GM21619 (cell line): ENCODE results near the gene SMAD7.
"Not testable (repeated sequence)": the region's sequence is repeated elsewhere in the genome, so short reads cannot be mapped to it uniquely, and the experiment has no call there.

Experiments
- ATAC-seq: cut with Tn5 transposase; IDR thresholded peaks from one replicate; pipeline ENCODE4 v1.9.1; 2021; ENCODE audit not compliant: unreplicated experiment

The SMAD7 gene

DNA sequence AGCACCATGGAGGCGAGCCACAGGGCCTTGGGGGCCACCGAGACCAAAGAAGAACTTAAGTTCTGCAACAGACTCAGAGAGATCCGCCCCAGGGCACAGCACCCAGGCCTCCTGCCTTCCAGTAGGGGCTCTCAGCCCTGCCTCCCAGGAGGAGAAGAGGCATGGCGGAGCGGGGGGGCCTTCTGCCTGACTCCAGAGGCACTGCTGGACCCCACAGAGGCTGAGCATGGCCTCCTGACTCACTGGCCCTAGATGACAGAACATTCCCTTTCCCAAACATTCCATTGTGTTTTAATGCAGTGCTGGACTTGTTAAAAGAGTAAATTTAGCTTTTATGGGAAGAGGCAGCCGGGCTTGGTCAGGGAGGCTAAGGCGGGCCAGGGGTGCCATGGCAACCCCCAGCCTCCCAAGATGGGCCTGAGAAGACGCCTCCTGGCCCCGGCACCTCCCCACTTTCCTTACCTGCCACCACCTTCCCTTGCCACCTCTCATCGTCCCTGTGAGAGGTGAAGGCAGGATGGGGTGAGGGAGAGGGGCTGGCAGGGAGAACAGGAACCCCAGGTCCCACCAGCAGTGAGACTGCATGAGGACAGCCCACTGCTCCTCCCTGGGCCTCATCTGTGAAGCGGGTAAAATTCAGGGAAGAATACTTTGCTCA, 65.4 kb downstream of the SMAD7 start:
- ATAC-seq: no peak

DNA sequence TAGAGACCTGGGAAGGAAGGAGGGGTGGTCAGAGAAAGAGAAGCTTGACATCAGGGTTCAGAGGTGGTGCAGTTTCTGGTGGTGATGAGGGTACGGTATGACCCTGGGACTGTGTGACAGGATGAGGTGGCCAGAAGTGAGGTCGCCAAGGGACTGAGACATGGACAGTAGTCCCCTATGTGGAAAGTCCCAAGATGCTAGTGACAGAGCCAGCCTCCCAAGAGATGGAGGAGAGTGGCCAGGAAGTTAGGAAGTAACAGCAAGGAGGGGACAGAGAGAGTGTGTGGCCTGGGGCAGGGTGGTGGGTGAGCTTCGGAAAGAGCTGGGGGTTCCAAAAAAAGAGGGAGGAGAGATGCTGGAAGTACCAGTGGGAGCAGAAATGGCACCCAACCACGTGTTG, 66.0 kb downstream of the SMAD7 start:
- ATAC-seq: no peak

DNA sequence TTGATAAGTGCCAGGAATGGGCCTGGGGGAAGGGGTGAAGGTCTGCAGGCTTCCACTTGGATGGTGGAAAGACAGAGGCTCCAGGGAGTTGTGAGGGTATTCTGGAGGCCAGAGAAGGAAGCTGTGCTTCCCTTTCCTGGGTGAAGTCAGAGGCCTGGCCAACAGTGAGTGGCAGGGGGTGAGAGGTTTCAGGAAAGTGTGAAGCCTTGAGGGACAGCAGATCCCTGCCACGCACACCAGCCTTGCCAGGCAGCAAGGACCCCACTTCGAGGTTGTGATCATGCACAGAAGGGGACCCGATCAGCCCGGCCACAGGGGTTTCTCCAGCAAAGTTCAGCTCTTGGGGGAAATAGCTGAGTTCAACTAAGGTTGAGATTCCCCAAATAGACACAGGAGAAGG, 66.5 kb downstream of the SMAD7 start:
- ATAC-seq: no peak

- ATAC-seq: no peak
Measured at GRCh38 chr18:48882379-48882778, 68.4 kb downstream of the SMAD7 start.

- no peak for ATAC-seq
Measured at GRCh38 chr18:48880931-48881330, 69.8 kb downstream of the SMAD7 start.

- ATAC-seq: no peak
Measured at GRCh38 chr18:48879008-48879431, 71.7 kb downstream of the SMAD7 start.

GRCh38 chr18:48878471-48878870, 72.3 kb downstream of the SMAD7 start:
- ATAC-seq: no peak

- ATAC-seq: no peak
Measured at GRCh38 chr18:48877941-48878340, 72.8 kb downstream of the SMAD7 start.

DNA sequence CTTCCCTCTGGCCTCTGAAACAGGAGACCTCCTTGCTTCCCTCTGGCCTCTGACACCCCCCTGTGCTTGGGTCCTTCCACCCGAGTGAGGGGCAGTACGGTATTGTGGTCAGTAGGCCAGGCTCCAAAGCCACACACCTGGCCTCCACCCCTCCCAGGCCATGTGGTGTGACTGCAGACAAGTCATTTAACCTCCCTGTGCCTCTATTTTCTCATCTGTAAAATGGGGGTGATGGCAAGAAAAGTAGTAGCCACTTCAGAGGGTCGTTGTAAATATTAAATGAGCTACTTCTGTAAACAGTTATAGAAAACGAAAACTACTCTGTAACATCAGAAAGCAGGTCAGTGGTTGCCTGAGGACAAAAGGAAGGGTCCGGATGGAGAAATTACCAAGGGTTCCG, 74.2 kb downstream of the SMAD7 start:
- ATAC-seq: no peak

- no peak for ATAC-seq
Measured at GRCh38 chr18:48875942-48876511, 74.7 kb downstream of the SMAD7 start.

GRCh38 chr18:48875314-48875941, 75.3 kb downstream of the SMAD7 start:
- no peak for ATAC-seq

DNA sequence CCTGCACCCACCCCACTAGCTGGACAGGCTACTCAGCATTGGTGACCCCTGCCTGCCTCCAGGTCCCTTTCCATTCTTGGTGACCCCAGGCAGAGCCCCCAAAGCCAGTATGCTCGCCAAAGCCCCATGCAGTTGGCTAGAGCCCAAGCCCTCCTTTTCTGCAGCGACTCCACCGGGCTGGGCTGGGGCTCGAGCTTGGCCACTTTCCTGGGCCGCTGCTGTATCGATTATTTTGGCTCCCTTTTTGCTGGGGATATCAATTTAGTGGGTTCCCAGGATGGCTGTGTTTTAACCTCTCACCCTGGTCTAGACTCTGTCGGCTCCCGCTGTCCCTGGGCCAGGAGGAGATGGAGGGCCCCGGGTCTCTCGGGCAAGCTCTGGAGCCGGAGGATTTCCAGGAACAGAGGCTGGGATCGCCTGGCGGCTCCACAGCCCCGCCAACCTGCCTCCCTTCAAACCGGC, 76.0 kb downstream of the SMAD7 start:
- ATAC-seq: no peak

GRCh38 chr18:48874233-48874632, 76.5 kb downstream of the SMAD7 start:
- ATAC-seq: no peak

GRCh38 chr18:48872234-48873145, 78.3 kb downstream of the SMAD7 start:
- ATAC-seq: no peak

- ATAC-seq: no peak
Measured at GRCh38 chr18:48871391-48872166, 79.2 kb downstream of the SMAD7 start.

- not testable (repeated sequence) for ATAC-seq
Measured at GRCh38 chr18:48870926-48871325, 79.8 kb downstream of the SMAD7 start.
